ENCODE data around the gene UNC93B1. TPM values are rescaled to one million over a fixed set of nuclear protein-coding genes. Genes with fewer than 3 reads are reported as not detected.

Gene UNC93B1, protein sequence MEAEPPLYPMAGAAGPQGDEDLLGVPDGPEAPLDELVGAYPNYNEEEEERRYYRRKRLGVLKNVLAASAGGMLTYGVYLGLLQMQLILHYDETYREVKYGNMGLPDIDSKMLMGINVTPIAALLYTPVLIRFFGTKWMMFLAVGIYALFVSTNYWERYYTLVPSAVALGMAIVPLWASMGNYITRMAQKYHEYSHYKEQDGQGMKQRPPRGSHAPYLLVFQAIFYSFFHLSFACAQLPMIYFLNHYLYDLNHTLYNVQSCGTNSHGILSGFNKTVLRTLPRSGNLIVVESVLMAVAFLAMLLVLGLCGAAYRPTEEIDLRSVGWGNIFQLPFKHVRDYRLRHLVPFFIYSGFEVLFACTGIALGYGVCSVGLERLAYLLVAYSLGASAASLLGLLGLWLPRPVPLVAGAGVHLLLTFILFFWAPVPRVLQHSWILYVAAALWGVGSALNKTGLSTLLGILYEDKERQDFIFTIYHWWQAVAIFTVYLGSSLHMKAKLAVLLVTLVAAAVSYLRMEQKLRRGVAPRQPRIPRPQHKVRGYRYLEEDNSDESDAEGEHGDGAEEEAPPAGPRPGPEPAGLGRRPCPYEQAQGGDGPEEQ
- total RNA-seq, result 10 to 100 TPM; 51.9 to 52.8 TPM
- long read RNA-seq, transcript UNC93B1-201 (11 exons, 2,316 nt), result major isoform, 100 of 173 reads
- long read RNA-seq, partial matches to known transcripts, result 58 of 173 reads
- long read RNA-seq, other reads (novel, unspliced or antisense), result 12 of 173 reads

DNA sequence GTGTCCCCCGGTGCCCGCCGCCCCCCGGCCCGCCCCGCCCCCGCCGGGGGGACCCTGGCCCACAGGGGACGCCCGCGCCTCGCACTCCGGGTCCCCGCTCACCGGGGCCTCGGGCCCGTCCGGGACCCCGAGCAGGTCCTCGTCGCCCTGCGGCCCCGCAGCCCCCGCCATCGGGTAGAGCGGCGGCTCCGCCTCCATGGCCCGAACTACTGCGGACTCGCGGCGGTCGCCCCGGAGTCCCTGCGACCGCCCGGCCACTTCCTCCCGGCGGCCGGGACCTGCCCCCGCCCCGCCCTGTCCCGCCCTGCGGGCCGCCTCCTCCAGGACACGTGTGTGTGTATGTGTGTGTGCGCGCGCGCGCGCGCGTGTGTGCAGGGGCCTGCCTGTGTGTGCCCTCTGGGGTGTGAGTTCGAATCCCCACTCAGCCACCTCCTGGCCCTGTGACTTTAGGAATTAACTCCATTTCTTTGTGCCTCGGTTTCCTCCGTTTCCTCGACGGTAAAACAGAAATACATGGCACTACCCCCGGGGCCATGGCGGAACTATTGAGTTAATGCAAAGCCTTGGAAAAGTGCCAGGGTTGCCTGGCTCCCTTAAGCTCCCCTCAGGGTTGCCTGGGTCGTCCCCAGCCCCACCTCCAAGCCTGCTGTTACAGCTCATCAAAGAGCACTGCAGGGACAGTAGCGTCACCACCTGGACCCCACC, at the start of gene UNC93B1:
TSS of gene UNC93B1 (minus strand) at position 252 of the 705 bp plus-strand sequence. CDS start at position 198, 54 bp downstream.
- intact Hi-C loops (cut with DNase I, micrococcal nuclease), result no loop called here
- DNase-seq, result peak; percentile 95 to 96
- ATAC-seq, result peak; percentile 79

DNA sequence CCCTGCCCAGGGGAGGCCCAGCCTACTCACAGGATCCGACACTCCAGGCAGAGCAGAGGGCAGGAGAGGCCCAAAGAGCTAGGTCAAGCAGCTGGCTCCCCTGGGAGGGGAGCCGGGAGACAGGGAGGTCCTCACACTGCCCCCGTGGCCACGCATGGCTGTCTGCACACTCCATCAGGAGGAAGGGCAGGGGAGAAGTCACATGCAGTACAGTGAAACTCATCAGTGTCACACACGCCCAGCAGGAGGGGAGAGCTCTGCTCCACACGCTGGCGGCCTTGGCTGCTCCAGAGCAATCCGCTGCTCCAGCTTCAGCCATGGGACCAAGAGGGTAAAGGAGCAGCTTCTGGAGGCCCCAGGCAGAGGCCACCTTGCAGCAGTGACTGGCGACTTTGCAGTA, 49.2 kb upstream of the UNC93B1 start:
- no peak for DNase-seq
- intact Hi-C loops (cut with DNase I, micrococcal nuclease), result no loop called here
- ATAC-seq, result peak; percentile 6

DNA sequence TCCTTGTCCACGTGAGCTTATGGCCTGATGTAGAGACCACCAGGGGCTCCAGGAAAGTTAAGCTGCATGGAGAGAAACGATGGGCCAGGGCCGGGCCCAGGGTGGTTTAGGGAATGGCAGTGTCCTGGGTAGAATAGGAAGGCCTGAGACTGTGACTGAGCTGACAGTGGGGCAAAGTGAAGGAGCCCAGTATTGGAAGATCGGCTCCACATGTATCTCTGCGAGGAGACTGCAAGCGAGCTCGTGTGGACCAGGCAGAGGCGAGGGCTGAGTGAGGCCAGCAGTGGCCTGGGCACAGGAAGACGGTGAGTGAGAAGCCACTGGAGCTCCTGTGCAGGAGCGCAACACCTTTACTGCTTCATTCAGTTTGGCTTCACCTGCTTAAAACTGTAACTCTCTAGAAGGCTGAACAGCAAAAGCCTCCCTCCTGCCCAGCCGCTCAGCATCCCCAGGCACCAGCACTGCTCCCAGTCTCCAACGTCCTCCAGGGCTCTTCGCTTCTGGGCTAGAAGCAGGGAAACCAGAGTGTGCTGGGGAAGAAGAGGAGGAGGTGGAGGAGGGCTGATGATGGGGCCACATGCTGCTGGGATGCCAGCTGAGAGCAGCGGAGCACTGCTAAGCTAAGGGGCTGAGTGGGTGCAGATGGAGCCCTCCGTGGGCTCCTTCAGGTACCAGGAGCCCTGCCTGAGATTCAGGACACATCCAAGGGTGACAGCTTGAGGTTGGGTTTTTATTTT, 48.4 kb upstream of the UNC93B1 start:
- ATAC-seq (peak; percentile 7), DNase-seq (no peak)
- intact Hi-C loops (cut with DNase I, micrococcal nuclease), result no loop called here

DNA sequence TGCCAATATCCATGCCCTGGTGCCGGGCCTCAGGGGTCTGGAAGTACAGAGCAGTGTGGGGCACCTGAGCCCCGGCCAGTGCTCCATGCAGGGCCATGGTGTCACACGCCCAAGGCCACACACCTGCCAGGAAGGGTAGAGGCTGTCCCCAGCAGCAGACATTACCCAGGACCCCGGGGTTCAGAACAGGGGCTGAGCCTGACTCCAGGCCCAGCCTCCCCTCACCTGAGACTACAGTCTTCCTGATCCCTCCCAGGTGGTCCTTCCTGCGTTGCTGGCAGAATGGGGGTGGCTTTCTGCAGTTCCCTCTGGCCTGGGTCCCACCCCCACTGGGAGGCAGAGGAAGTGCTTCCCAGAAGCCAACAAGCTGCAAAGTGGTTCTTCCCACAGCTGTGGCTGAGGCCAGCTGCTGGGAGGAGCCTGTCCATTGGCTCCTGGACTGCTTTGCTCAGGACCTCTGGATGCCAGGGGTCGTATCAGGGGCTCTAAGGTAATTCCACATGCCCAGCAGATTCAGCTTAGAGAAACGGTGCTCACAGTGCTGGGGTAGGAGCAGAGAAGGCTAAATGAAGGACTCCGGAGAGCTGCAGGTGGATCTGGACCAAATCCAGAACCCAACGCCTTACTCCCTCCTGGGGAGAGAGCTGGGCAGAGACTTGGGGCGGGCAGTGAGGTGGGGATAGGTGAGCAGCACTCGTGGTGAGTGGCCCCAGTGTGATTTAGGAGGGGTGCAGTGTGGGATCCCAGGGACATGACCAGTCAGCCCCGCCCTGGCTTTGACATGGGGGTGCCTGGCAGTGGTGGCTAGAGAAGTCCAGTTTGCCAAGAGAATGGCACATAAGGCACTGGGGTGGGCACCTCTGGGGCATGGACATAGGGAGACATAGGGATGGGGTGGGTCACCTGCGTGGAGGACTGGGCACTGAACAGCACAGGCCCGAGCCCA, 47.6 kb upstream of the UNC93B1 start:
- intact Hi-C loops (cut with DNase I, micrococcal nuclease), result no loop called here
- DNase-seq, result no peak
- peak; percentile 14 for ATAC-seq

DNA sequence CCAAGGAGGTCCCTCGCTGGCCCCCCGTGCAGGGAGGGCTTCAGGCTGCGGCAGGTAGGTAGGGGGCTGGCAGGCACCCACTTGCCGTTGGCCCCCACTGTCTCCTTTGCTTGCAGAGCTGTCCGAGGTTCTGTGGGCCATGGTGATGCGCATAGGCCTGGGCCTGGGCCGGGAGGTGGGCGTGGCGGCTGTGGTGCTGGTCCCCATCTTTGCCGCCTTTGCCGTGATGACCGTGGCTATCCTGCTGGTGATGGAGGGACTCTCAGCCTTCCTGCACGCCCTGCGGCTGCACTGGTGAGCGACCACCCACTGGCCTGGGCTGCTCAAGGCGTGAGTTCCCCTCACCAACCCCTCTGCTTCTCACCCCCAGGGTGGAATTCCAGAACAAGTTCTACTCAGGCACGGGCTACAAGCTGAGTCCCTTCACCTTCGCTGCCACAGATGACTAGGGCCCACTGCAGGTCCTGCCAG, 46.5 kb upstream of the UNC93B1 start:
- ATAC-seq (no peak), DNase-seq (no peak)
- intact Hi-C loops (cut with DNase I, micrococcal nuclease), result no loop called here

DNA sequence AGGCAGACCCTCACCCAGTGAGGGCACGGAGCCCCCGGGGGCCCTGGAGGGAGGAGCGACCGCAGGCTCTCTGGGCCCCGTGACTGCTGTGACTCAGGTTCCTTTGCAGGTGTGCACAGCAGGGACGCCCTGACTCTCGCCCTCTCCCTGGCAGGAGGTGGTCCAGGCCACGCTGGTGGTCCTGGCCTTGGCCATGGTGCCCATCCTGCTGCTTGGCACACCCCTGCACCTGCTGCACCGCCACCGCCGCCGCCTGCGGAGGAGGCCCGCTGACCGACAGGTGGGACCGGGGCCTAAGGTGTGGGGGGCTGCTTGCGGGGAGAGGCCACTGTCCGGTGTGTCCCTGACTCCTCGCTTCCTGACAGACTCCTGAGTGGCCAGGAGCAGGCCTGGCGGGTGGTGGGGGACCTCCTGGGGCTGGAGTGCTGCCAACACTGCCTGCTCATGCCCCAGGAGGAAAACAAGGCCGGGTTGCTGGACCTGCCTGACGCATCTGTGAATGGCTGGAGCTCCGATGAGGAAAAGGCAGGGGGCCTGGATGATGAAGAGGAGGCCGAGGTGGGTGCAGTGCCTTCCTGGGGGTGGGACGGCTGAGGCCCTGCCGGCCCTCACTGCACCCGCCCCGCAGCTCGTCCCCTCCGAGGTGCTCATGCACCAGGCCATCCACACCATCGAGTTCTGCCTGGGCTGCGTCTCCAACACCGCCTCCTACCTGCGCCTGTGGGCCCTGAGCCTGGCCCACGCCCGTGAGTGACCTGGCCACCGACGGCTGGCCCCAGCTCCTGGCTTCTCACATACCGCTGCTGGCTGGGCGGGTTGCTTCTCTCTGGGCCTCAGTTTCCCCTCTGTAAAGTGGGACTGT, 45.8 kb upstream of the UNC93B1 start:
- DNase-seq (no peak), ATAC-seq (no peak)
- intact Hi-C loops (cut with DNase I, micrococcal nuclease), result no loop called here

DNA sequence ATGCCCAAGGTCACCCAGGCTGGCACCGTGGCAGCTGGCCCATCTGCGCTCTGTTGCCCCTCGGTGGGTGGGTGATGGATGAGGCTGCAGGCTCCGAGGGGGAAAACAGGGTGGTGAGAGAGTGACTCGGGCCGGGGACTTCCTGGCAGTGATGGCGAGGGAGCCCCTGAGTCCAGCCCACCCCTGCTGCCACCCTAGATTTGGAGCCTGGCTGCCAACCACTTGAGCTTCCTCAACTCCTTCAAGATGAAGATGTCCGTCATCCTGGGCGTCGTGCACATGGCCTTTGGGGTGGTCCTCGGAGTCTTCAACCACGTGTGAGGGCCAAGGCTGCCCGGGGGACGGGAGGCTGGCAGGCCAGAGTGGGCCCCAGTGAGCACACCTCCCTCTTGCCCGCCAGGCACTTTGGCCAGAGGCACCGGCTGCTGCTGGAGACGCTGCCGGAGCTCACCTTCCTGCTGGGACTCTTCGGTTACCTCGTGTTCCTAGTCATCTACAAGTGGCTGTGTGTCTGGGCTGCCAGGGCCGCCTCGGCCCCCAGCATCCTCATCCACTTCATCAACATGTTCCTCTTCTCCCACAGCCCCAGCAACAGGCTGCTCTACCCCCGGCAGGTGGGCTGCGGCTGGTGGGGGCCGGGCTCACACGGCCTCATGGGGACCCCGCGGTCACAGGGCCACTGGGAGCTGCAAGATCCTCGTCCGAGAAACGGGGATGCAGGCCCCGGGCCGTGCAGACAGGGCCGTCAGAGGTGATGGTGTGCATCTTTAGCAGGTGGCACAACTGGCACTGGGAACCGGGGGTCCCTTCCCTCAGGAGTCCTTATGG, 45.0 kb upstream of the UNC93B1 start:
- intact Hi-C loops (cut with DNase I, micrococcal nuclease), result no loop called here
- DNase-seq, result no peak
- no peak for ATAC-seq

DNA sequence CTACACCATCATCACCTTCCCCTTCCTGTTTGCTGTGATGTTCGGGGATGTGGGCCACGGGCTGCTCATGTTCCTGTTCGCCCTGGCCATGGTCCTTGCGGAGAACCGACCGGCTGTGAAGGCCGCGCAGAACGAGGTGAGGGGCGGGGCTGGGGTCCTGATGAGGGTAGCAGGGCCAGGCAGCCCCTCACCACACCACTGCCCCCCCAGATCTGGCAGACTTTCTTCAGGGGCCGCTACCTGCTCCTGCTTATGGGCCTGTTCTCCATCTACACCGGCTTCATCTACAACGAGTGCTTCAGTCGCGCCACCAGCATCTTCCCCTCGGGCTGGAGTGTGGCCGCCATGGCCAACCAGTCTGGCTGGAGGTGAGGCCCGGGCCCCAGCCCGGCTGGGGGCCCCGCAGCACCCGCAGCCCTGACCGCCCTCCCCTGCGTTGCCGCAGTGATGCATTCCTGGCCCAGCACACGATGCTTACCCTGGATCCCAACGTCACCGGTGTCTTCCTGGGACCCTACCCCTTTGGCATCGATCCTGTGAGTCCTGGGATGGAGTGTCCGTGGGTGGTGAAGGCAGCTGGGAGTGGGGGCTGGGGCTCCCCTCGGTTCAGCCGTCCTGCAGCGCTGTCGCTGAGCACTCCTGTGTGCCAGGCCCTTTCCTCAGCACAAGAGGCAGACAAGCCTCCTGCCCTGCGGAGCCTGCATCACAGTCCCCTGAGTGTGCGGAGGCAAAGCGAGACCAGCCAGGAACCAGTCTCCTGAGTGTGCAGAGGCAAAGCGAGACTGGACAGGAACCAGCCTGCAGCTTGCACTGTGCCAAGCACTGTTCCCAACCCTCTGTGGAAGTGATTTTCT, 43.8 kb upstream of the UNC93B1 start:
- intact Hi-C loops (cut with DNase I, micrococcal nuclease), result no loop called here
- ATAC-seq (no peak), DNase-seq (no peak)

DNA sequence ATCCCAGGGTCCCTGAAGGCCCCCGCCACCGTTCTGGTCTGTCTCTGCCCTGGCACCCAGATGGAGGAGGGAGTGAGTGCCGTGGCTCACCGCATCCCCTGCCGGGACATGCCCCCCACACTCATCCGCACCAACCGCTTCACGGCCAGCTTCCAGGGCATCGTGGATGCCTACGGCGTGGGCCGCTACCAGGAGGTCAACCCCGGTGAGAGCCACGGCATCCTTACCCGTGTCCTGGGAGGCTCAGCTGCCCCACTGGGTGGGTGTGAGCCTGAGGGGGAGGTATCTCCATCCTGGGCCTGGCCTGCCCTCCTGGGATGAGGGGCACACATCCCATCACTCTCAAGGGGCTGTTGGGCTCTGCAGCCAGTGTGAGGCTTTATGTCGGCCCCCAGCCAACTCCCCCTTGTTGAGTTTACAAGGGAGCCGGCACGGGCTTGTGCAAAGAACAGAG, 41.0 kb upstream of the UNC93B1 start:
- DNase-seq (no peak), ATAC-seq (no peak)
- intact Hi-C loops (cut with DNase I, micrococcal nuclease), result no loop called here

DNA sequence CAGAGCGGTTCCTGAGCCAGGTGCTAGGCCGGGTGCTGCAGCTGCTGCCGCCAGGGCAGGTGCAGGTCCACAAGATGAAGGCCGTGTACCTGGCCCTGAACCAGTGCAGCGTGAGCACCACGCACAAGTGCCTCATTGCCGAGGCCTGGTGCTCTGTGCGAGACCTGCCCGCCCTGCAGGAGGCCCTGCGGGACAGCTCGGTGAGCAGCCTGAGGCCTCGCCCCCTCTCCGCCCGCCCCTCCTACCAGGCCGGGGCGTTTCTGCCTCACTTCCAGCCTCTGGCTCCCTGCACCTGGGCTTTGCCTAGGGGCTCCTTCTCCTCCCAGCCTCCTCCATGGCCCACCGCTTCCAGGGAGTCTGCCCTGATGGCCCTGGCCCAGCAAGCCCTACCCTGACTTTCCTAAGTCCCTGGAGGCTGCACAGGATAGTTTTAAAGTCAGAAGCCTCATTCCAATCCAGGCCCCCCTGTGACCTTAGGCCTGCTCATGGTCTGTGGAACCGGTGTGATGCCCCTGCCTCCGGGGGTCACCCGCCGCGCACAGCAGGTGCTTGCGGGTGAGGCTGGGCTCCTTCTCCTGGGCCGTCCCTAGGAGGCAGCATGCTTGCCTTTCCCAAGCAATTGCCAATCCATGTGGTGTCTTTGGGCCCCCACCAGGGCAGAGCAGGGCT, 40.4 kb upstream of the UNC93B1 start:
- DNase-seq (no peak), ATAC-seq (no peak)
- intact Hi-C loops (cut with DNase I, micrococcal nuclease), result no loop called here

DNA sequence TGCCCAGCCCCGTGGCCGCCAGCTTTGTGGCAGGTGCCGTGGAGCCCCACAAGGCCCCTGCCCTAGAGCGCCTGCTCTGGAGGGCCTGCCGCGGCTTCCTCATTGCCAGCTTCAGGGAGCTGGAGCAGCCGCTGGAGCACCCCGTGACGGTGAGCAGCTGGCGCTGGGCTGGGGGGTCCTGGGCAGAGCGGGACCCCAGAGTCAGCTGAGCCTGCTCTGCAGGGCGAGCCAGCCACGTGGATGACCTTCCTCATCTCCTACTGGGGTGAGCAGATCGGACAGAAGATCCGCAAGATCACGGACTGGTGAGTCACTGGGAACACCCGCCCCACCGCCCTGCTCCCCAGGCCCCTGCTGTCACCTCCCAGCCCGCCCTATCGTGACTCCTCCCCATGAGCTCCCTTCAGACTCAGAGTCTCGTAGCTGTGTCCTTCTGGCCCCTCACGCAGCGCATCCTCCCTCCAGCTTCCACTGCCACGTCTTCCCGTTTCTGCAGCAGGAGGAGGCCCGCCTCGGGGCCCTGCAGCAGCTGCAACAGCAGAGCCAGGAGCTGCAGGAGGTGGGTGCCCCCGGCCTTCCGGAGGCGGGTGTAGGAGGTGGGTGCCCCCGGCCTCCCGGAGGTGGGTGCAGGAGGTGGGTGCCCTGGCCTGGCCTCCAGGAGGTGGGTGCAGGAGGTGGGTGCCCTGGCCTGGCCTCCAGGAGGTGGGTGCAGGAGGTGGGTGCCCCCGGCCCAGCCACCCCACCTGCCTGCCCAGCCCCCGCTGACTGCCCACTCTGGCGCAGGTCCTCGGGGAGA, 39.6 kb upstream of the UNC93B1 start:
- no peak for ATAC-seq
- intact Hi-C loops (cut with DNase I, micrococcal nuclease), result no loop called here
- no peak for DNase-seq

DNA sequence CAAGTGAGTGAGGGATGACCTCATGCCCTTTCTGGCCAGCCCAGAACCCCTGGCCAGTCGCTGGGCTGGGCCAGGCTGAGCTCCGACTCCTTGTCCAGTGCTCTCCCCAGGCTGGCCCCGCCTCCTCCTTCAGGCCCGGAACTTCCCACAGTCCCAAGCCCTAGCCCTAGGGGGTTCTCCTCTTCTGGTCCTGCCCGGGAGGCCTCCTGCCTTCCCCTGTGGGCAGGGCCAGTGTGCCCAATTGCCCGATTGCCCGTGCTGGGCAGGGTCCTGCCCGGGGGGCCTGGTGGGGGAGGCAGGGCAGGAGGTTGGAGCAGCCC, 39.1 kb upstream of the UNC93B1 start:
- intact Hi-C loops (cut with DNase I, micrococcal nuclease), result no loop called here
- ATAC-seq (no peak), DNase-seq (no peak)

DNA sequence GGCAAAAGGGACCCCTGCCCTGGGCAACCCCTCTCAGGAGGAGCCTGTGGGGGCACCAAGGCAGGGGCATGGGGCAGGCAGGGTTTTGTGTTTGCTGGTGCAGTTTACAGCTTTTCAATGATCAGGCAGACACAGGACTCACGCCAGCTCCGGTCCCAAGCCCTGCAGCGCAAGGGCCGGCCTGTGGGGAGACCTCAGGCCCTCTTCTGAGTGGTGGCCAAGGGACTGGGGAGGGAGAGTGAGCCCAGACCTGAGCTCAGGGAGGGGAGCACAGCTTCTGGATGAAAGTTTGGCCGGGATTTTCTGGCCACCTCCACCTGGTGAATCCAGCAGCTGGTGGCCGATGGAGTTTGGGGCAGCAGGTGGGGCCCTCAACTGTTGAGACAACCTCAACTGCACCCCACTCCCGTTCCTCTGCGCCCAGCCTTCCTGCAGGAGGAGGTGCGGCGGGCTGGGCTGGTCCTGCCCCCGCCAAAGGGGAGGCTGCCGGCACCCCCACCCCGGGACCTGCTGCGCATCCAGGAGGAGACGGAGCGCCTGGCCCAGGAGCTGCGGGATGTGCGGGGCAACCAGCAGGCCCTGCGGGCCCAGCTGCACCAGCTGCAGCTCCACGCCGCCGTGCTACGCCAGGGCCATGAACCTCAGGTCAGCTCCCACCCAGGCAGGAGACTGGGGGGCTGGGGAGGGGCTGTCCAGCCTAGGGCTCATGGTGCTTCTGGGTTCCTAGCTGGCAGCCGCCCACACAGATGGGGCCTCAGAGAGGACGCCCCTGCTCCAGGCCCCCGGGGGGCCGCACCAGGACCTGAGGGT, 38.5 kb upstream of the UNC93B1 start:
- DNase-seq, result no peak
- intact Hi-C loops (cut with DNase I, micrococcal nuclease), result no loop called here
- ATAC-seq, result no peak
